ENCODE data around the gene REPS1.
"Not testable (repeated sequence)": the region's sequence is repeated elsewhere in the genome, so short reads cannot be mapped to it uniquely, and the experiment has no call there.

Gene REPS1

GRCh38 chr6:138999949-139000725 is 12.1 kb upstream of the REPS1 start:
- DNase-seq (ENCODE audit: low read depth) = peak; percentile 39

- DNase-seq (ENCODE audit: low read depth) = no peak
Measured at GRCh38 chr6:138997136-138997535, 9.1 kb upstream of the REPS1 start.

GRCh38 chr6:138996524-138996923 is 8.5 kb upstream of the REPS1 start:
- no peak for DNase-seq (ENCODE audit: low read depth)

- not testable (repeated sequence) for DNase-seq (ENCODE audit: low read depth)
Measured at GRCh38 chr6:138993410-138993809, 5.4 kb upstream of the REPS1 start.

GRCh38 chr6:138992965-138993364 is 4.9 kb upstream of the REPS1 start:
- not testable (repeated sequence) for DNase-seq (ENCODE audit: low read depth)

GRCh38 chr6:138991206-138991605 is 3.2 kb upstream of the REPS1 start:
- no peak for DNase-seq (ENCODE audit: low read depth)

- no peak for DNase-seq (ENCODE audit: low read depth)
Measured at GRCh38 chr6:138989098-138989983, 1.3 kb upstream of the REPS1 start.

GRCh38 chr6:138988469-138988834 is 399 bp upstream of the REPS1 start:
- no peak for DNase-seq (ENCODE audit: low read depth)

- DNase-seq (ENCODE audit: low read depth) = no peak
Measured at GRCh38 chr6:138987080-138987642, 892 bp downstream of the REPS1 start.

GRCh38 chr6:138986578-138986977 is 1.5 kb downstream of the REPS1 start:
- DNase-seq (ENCODE audit: low read depth) = peak; percentile 36

GRCh38 chr6:138981416-138981815 is 6.6 kb downstream of the REPS1 start:
- DNase-seq (ENCODE audit: low read depth) = peak; percentile 51

- no peak for DNase-seq (ENCODE audit: low read depth)
Measured at GRCh38 chr6:138979813-138980668, 8.0 kb downstream of the REPS1 start.

- peak; percentile 33 for DNase-seq (ENCODE audit: low read depth)
Measured at GRCh38 chr6:138979365-138979764, 8.7 kb downstream of the REPS1 start.

GRCh38 chr6:138978229-138978628 is 9.8 kb downstream of the REPS1 start:
- DNase-seq (ENCODE audit: low read depth) = no peak

GRCh38 chr6:138977646-138978167 is 10.3 kb downstream of the REPS1 start:
- no peak for DNase-seq (ENCODE audit: low read depth)

GRCh38 chr6:138977242-138977641 is 10.8 kb downstream of the REPS1 start:
- no peak for DNase-seq (ENCODE audit: low read depth)

GRCh38 chr6:138975815-138976214 is 12.2 kb downstream of the REPS1 start:
- DNase-seq (ENCODE audit: low read depth) = no peak

- DNase-seq (ENCODE audit: low read depth) = peak; percentile 68
Measured at GRCh38 chr6:138973466-138974153, 14.4 kb downstream of the REPS1 start.

GRCh38 chr6:138972226-138972665 is 15.8 kb downstream of the REPS1 start:
- DNase-seq (ENCODE audit: low read depth) = peak; percentile 59

- peak; percentile 44 for DNase-seq (ENCODE audit: low read depth)
Measured at GRCh38 chr6:138971601-138972000, 16.5 kb downstream of the REPS1 start.

GRCh38 chr6:138970856-138971425 is 17.1 kb downstream of the REPS1 start:
- peak; percentile 96 for DNase-seq (ENCODE audit: low read depth)
